ENCODE data around the gene SYNE2.

DNA sequence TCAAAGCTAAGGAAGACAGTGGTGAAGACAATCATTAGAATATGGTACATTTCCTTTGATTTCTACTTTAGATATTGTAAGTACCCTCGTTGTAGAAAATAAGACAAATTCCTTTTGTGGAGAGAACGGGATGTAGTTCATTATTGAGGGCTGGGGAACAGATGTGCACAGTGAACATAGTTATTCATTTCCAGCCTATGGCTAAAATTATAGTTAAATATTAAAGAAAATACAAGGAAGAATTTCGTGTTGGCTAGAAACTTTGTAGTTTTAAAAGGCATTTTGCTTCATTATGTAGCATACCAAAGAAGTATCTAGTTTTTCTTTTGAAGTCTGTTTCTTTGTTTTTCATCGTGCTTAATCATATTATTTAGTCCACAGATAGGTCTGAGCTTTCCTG is 239.5 kb downstream of the SYNE2 start:
- TF ChIP-seq POLR2A (IDR thresholded peaks at IDR 0.05) = no peak
- TF ChIP-seq, protein P1, sequence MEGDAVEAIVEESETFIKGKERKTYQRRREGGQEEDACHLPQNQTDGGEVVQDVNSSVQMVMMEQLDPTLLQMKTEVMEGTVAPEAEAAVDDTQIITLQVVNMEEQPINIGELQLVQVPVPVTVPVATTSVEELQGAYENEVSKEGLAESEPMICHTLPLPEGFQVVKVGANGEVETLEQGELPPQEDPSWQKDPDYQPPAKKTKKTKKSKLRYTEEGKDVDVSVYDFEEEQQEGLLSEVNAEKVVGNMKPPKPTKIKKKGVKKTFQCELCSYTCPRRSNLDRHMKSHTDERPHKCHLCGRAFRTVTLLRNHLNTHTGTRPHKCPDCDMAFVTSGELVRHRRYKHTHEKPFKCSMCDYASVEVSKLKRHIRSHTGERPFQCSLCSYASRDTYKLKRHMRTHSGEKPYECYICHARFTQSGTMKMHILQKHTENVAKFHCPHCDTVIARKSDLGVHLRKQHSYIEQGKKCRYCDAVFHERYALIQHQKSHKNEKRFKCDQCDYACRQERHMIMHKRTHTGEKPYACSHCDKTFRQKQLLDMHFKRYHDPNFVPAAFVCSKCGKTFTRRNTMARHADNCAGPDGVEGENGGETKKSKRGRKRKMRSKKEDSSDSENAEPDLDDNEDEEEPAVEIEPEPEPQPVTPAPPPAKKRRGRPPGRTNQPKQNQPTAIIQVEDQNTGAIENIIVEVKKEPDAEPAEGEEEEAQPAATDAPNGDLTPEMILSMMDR (IDR thresholded peaks at IDR 0.05 in 4 of 5, conservative IDR thresholded peaks at IDR 0.05 in 1 of 5) = no peak
